Inferior parietal cortex (tissue), 1 donor: ENCODE results near the gene B4GALNT3.

Experiments
- DNase-seq: peaks from one replicate; pipeline ENCODE4 v3.0.0-alpha.2; 2016; ENCODE audit errors: extremely low spot score

B4GALNT3 gene

GRCh38 chr12:559208-559905 lies 99.6 kb downstream of the B4GALNT3 start:
- DNase-seq, result no peak

- no peak for DNase-seq
Measured at GRCh38 chr12:559906-560455, 100.2 kb downstream of the B4GALNT3 start.

- DNase-seq, result no peak
Measured at GRCh38 chr12:560691-561390, 101.1 kb downstream of the B4GALNT3 start.

GRCh38 chr12:561391-561705 lies 101.6 kb downstream of the B4GALNT3 start:
- no peak for DNase-seq

GRCh38 chr12:561908-562593 lies 102.3 kb downstream of the B4GALNT3 start:
- DNase-seq, result no peak

GRCh38 chr12:562634-563033 lies 102.9 kb downstream of the B4GALNT3 start:
- no peak for DNase-seq

- no peak for DNase-seq
Measured at GRCh38 chr12:563250-563781, 103.6 kb downstream of the B4GALNT3 start.

GRCh38 chr12:563787-564298 lies 104.1 kb downstream of the B4GALNT3 start:
- no peak for DNase-seq

- no peak for DNase-seq
Measured at GRCh38 chr12:565161-565560, 105.4 kb downstream of the B4GALNT3 start.

GRCh38 chr12:565589-566105 lies 105.9 kb downstream of the B4GALNT3 start:
- no peak for DNase-seq

GRCh38 chr12:568486-568885 lies 108.7 kb downstream of the B4GALNT3 start:
- DNase-seq, result no peak

GRCh38 chr12:569091-569676 lies 109.4 kb downstream of the B4GALNT3 start:
- no peak for DNase-seq

GRCh38 chr12:569803-570434 lies 110.2 kb downstream of the B4GALNT3 start:
- DNase-seq, result peak; percentile 84

- no peak for DNase-seq
Measured at GRCh38 chr12:570435-570920, 110.7 kb downstream of the B4GALNT3 start.

GRCh38 chr12:570921-571794 lies 111.4 kb downstream of the B4GALNT3 start:
- DNase-seq, result no peak

- no peak for DNase-seq
Measured at GRCh38 chr12:571795-572531, 112.2 kb downstream of the B4GALNT3 start.

GRCh38 chr12:572532-572899 lies 112.8 kb downstream of the B4GALNT3 start:
- DNase-seq, result no peak

GRCh38 chr12:573232-573631 lies 113.5 kb downstream of the B4GALNT3 start:
- no peak for DNase-seq

GRCh38 chr12:574475-575128 lies 114.9 kb downstream of the B4GALNT3 start:
- DNase-seq, result no peak
